HG03575 (cell line): ENCODE measurements around the gene HIPK4.
"Not testable (repeated sequence)": the region's sequence is repeated elsewhere in the genome, so short reads cannot be mapped to it uniquely, and the experiment has no call there.

Experiments used
- ATAC-seq: cut with Tn5 transposase; IDR thresholded peaks from one replicate; pipeline ENCODE4 v1.9.1; 2021; ENCODE audit not compliant: unreplicated experiment, insufficient number of reproducible peaks, low FRiP score; ENCODE audit errors: extremely low read depth

HIPK4 gene

GRCh38 chr19:40371802-40372122 lies 18.2 kb downstream of the HIPK4 start:
- ATAC-seq, result no peak

- ATAC-seq, result no peak
These were observed 18.8 kb downstream of the HIPK4 start for GRCh38 chr19:40370997-40371801.

GRCh38 chr19:40370253-40370652 lies 19.7 kb downstream of the HIPK4 start:
- ATAC-seq, result not testable (repeated sequence)

- no peak for ATAC-seq
These were observed 20.2 kb downstream of the HIPK4 start for GRCh38 chr19:40369797-40370196.

GRCh38 chr19:40367577-40368434 lies 22.2 kb downstream of the HIPK4 start:
- no peak for ATAC-seq

- no peak for ATAC-seq
These were observed 23.1 kb downstream of the HIPK4 start for GRCh38 chr19:40366697-40367561.

GRCh38 chr19:40365613-40366401 lies 24.2 kb downstream of the HIPK4 start:
- no peak for ATAC-seq

GRCh38 chr19:40365010-40365409 lies 25.0 kb downstream of the HIPK4 start:
- ATAC-seq, result no peak

GRCh38 chr19:40363069-40363468 lies 26.9 kb downstream of the HIPK4 start:
- no peak for ATAC-seq

- no peak for ATAC-seq
These were observed 27.8 kb downstream of the HIPK4 start for GRCh38 chr19:40362160-40362559.

GRCh38 chr19:40360708-40361241 lies 29.2 kb downstream of the HIPK4 start:
- no peak for ATAC-seq

GRCh38 chr19:40360020-40360707 lies 29.8 kb downstream of the HIPK4 start:
- ATAC-seq, result no peak

GRCh38 chr19:40358773-40359172 lies 31.2 kb downstream of the HIPK4 start:
- no peak for ATAC-seq

GRCh38 chr19:40357640-40358039 lies 32.3 kb downstream of the HIPK4 start:
- no peak for ATAC-seq

- no peak for ATAC-seq
These were observed 33.0 kb downstream of the HIPK4 start for GRCh38 chr19:40356681-40357595.

GRCh38 chr19:40355975-40356680 lies 33.9 kb downstream of the HIPK4 start:
- ATAC-seq, result no peak
